Tibial artery (tissue), 4 donors: ENCODE data around the gene WDPCP.
"Not testable (repeated sequence)": the region's sequence is repeated elsewhere in the genome, so short reads cannot be mapped to it uniquely, and the experiment has no call there.

Experiments used
- DNase-seq, 2 donors: peaks; one replicate each; pipeline ENCODE4 v3.0.0-alpha.2; 2019
- H3K27ac ChIP-seq, 2 donors: fragments of 200-600 bp; sonication (generic) in 1 of 2; 1 replicate in 1 of 2; 2 replicates in 1 of 2; pipeline ENCODE4 v1.5.1; 2018 to 2019; ENCODE audit warnings: mild to moderate bottlenecking in 1 of 2
- H3K27me3 ChIP-seq, 2 donors: fragments of 200-600 bp; sonication (generic) in 1 of 2; one replicate each; pipeline versions ENCODE4 v1.5.1 to v1.6.0; 2016 to 2019
- H3K36me3 ChIP-seq, 3 donors: fragments of 200-600 bp; sonication (generic) in 2 of 3; one replicate each; pipeline ENCODE4 v1.5.1; 2016 to 2019; ENCODE audit warnings: mild to moderate bottlenecking in 2 of 3
- H3K4me1 ChIP-seq, 4 donors: fragments of 200-600 bp; sonication (generic) in 2 of 4; 1 replicate in 3 of 4; 2 replicates in 1 of 4; pipeline ENCODE4 v1.5.1; 2016 to 2019
- H3K4me3 ChIP-seq, 2 donors: fragments of 200-600 bp; sonication (generic) in 1 of 2; 1 replicate in 1 of 2; 2 replicates in 1 of 2; pipeline ENCODE4 v1.5.1; 2018 to 2019; ENCODE audit warnings: mild to moderate bottlenecking in 2 of 2
- H3K9me3 ChIP-seq, 3 donors: fragments of 200-600 bp; sonication (generic) in 1 of 3; one replicate each; pipeline ENCODE4 v1.5.1; 2016 to 2019
- intact Hi-C: fragments of 100-400 bp; cut with DNase I; formaldehyde crosslinking; loops from one replicate; pipeline ENCODE4 v1.15.0; 2023; ENCODE audit warnings: low total_unique reads
- TF ChIP-seq, protein P1 (sequence below), 2 experiments: fragments of 200-600 bp in 1 of 2; fragments of 450-650 bp in 1 of 2; IDR thresholded peaks; one replicate each; pipeline ENCODE4 v1.5.1; 2017 to 2019; ENCODE audit warnings: antibody characterized with exemption in 2 of 2, mild to moderate bottlenecking in 1 of 2, moderate library complexity in 1 of 2

WDPCP gene

DNA sequence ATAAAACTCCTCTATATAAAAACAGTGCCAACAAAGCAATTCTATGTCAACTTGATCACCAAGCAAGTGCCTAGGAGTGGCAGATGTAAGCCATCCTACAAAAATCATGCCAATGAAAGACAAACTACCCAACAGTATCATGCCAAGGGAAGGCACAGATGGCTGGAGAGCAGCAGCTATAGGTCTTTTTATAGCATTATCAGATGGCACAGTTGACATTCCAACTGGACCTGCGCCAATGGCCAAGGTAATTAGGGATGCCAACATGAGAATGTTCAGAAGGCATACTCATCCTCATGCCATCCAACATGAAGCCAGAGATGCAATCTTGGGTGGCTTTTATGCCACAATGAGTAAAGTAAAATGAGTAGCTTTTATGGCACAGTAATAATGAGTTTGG, 300.3 kb downstream of the WDPCP start:
- H3K27me3 ChIP-seq = no peaks in the 10 kb centered on the region
- TF ChIP-seq, protein P1, sequence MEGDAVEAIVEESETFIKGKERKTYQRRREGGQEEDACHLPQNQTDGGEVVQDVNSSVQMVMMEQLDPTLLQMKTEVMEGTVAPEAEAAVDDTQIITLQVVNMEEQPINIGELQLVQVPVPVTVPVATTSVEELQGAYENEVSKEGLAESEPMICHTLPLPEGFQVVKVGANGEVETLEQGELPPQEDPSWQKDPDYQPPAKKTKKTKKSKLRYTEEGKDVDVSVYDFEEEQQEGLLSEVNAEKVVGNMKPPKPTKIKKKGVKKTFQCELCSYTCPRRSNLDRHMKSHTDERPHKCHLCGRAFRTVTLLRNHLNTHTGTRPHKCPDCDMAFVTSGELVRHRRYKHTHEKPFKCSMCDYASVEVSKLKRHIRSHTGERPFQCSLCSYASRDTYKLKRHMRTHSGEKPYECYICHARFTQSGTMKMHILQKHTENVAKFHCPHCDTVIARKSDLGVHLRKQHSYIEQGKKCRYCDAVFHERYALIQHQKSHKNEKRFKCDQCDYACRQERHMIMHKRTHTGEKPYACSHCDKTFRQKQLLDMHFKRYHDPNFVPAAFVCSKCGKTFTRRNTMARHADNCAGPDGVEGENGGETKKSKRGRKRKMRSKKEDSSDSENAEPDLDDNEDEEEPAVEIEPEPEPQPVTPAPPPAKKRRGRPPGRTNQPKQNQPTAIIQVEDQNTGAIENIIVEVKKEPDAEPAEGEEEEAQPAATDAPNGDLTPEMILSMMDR (IDR thresholded peaks at IDR 0.05) = no peak
- no peak overlapping the region for H3K27ac ChIP-seq
- no peak for DNase-seq
- H3K9me3 ChIP-seq = peaks cover 0 to 23% (median 12%) of the 10 kb centered on the region in 3 donors
- intact Hi-C loops = no loop called here
- no peaks in the 10 kb centered on the region for H3K4me1 ChIP-seq
- H3K4me3 ChIP-seq = no peak overlapping the region
- H3K36me3 ChIP-seq = no peaks in the 10 kb centered on the region

DNA sequence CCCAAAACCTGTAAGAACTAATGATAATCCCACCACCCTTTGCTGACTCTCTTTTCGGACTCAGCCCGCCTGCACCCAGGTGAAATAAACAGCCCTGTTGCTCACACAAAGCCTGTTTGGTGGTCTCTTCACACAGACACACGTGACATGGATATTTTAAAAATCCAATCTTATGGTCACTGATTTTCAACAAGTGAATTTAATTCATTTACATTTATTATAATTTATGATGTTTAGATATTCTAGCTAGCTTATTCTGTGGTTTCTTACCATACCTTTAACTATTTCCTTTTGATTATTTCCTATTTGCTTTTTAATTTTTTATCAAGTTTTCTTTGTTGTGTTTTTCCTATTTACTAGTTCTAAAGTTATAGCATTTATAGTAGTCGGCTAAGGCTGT, 301.8 kb downstream of the WDPCP start:
- H3K4me3 ChIP-seq, intact Hi-C loops, H3K27ac ChIP-seq, H3K27me3 ChIP-seq, H3K4me1 ChIP-seq, DNase-seq, H3K36me3 ChIP-seq: not testable (repeated sequence)
- H3K9me3 ChIP-seq = peaks cover 0 to 37% (median 12%) of the 10 kb centered on the region in 3 donors

DNA sequence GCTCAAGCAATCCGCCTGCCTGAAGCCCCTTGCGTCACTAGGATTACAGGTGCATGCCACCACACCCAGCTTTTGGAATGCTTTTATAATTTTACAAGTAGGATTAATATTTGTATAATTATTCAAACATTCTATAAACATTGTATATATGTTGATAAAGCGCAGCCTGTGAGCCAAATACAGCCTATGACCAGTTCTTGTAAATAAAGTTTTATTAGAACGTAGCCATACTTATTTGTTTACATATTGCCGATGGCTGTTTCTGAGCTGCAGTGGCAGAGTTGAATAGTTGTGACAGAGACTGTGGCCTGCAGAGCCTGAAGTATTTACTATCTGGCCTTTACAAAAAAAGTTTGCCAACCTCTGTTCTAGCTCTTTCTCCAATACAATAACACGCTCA, 305.0 kb downstream of the WDPCP start:
- H3K4me1 ChIP-seq = no peaks in the 10 kb centered on the region
- no peak overlapping the region for H3K4me3 ChIP-seq
- H3K27me3 ChIP-seq = no peaks in the 10 kb centered on the region
- no peaks in the 10 kb centered on the region for H3K36me3 ChIP-seq
- TF ChIP-seq, protein P1 (IDR thresholded peaks at IDR 0.05) = no peak
- intact Hi-C loops = no loop called here
- no peak for DNase-seq
- peaks cover 0 to 69% (median 19%) of the 10 kb centered on the region in 3 donors for H3K9me3 ChIP-seq
- H3K27ac ChIP-seq = no peak overlapping the region

DNA sequence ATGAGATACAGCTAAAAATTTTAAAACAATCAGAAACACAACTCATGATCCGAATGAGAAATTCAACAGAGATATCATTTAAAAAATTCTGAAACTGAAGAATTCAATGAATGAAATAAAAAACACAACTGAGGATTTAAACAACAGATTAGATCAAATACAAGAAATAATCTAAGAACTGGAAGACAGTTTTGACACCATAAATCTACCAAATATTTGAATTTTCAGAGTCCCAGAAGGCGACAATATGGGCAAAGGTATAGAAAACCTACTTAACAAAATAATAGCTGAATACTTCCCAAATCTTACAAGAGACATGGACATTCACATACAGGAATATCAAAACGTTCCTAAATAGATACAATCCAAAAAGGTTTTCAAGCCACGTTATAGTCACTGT, 315.7 kb downstream of the WDPCP start:
- Histone ChIP-seq H3K4me3 (no peak overlapping the region), H3K27me3 (no peaks in the 10 kb centered on the region), H3K9me3 (peaks cover 6 to 54% (median 13%) of the 10 kb centered on the region in 3 donors), H3K36me3 (peaks cover 0 to 8% (median 0%) of the 10 kb centered on the region in 3 donors), H3K27ac (no peak overlapping the region), H3K4me1 (no peaks in the 10 kb centered on the region)
- DNase-seq = no peak
- intact Hi-C loops = no loop called here
- TF ChIP-seq, protein P1 (IDR thresholded peaks at IDR 0.05) = no peak

DNA sequence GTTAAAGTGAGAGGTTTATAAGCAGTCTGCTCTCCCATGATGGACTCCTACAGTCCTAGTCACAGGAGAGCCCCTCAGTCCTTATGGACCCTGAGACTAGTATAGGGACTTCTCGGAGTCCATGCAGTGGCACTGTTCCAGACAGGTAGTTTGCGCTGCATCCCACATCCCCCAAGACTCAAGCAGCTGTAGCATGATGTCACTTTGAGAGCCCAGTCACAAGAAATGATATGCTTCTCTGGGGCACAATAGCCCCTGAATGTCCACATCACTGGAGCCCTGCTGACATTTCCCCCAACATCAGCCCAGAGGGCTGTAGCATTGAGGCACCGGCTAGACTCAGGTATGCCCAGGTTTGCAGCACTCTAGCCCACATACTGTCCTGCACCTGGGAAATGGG, 317.6 kb downstream of the WDPCP start:
- no peak for DNase-seq
- intact Hi-C loops = no loop called here
- H3K9me3 ChIP-seq = peaks cover 6 to 47% (median 13%) of the 10 kb centered on the region in 3 donors

DNA sequence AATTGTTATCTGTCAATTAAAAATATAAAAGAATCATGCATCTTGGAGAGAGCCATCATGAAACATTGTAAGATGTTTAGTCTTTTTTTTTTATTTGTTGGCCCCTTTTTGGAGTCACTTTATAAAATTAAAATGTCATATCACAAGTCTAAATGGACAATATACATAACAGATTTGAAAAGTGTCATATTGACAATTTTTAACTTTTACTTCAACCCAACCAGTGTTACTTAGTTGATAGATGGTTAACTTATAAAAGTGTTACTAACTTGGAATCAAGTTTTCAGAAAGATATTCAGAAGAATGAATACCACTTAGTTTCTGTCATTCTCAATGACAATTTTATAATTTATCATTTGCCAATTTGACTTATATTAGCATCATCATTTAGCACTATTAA, 319.3 kb downstream of the WDPCP start:
- Histone ChIP-seq H3K27me3 (no peaks in the 10 kb centered on the region), H3K36me3 (peaks cover 0 to 8% (median 0%) of the 10 kb centered on the region in 3 donors), H3K27ac (no peak overlapping the region), H3K4me1 (no peaks in the 10 kb centered on the region), H3K9me3 (peaks cover 3 to 31% (median 13%) of the 10 kb centered on the region in 3 donors), H3K4me3 (no peak overlapping the region)
- no peak for DNase-seq
- intact Hi-C loops = no loop called here
- TF ChIP-seq, protein P1 (IDR thresholded peaks at IDR 0.05) = no peak

More for the DNA sequence above, 317.6 kb downstream of the WDPCP start:
- Histone ChIP-seq H3K4me3 (no peak overlapping the region), H3K27ac (no peak overlapping the region), H3K27me3 (no peaks in the 10 kb centered on the region), H3K4me1 (no peaks in the 10 kb centered on the region), H3K36me3 (peaks cover 0 to 8% (median 0%) of the 10 kb centered on the region in 3 donors)
- TF ChIP-seq, protein P1 (IDR thresholded peaks at IDR 0.05) = no peak
